CD4-positive, alpha-beta T cell treated with Interleukin-4 for 1 hour (primary cell): ENCODE results near the gene WDFY1.

Experiments used
- DNase-seq, 2 donors: peaks; one replicate each; pipeline ENCODE4 v3.0.0-alpha.2; 2020 to 2022

The WDFY1 gene

DNA sequence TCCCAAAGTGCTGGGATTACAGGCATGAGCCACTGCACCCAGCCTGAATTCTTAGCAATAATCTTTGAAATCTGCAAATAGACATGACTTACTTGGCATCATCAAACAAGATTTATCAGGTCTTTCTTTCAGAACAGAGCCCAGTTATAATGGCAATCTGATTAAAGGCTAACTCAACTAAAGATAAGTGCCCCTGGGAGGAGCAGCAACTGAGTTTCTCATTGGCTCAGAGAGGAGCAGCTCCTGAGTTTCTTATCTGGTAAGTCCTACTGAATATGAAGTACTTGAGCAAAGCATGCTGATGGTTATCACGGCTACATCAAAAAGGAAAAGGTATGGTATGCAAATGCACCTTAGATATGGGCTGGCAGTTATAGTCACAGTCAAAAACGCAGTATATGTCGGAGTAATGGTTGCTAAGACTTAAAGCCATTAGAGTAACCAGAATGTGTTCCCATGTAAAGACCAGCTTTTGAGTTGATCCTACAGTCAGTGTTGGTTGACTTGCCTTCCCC is 92.8 kb downstream of the WDFY1 start:
- DNase-seq: no peak

DNA sequence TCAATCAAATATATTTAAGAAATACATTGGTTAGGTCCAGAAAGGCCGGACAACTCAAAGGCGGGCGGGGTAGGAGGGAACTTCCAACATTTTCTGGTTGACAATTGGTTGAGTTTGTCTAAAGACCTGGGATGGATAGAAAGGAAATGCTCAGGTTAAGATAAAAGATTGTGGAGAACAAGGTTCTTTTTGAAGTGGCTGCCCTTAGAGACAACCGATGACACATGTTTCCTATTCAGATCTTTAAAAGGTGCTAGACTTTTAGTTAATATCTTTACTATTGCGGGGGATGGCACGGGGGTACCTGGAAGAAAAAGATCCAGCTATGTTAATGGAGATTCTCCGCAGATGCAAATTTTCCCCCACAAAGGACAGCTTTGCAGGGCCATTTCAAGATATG is 97.7 kb downstream of the WDFY1 start:
- DNase-seq: no peak

DNA sequence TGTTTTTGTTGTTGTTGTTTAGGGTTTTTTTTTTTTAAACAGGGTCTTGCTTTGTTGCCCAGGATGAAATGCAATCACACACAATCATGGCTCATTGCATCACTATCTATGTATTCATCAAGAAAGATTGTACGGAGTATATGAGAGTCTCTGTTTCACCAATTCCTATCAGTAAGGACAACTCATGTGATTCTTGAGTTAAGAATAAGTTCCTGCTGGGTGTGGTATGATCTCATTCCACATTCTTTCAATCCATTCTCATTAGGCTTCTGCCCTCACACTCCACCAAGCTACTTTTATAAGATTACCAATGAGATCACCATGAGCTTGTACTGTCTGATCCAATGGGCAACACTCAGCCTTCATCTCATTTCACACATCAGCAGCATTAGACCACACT is 98.6 kb downstream of the WDFY1 start:
- DNase-seq: no peak

DNA sequence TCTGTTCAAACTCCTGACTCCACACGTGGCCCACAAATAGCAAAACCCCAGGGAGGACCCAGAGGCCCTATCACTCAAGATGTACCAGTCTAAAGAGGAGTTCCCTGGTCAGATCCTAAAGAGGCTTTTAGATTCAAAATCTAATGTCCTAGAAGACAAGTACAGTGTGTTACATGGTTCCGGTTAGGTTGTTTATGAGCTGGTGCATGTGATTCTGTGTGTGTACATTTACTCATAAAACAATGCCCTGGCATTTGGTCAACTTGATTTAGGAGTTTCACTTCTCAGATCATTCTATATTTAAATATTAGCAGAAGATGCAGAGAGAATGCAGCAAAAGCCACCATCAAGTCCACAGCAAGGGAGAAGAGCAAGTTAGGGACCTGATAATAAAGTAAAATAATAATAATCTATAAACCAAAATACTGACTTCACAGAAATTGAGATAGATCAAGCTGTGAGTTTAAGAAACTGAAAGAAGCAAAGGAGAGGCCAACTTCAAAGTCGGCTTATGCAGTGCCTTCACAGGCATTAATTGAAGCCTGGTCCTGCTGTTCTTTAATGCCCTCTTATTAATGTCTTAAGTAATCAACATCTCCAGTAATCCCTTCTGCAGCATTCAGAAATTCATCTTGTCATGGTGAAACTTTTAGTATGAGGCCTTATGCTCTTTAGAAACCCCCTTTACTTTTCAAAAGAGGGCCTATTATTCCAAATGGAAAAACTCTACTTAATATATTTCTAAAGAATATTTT is 103.5 kb downstream of the WDFY1 start:
- no peak for DNase-seq

DNA sequence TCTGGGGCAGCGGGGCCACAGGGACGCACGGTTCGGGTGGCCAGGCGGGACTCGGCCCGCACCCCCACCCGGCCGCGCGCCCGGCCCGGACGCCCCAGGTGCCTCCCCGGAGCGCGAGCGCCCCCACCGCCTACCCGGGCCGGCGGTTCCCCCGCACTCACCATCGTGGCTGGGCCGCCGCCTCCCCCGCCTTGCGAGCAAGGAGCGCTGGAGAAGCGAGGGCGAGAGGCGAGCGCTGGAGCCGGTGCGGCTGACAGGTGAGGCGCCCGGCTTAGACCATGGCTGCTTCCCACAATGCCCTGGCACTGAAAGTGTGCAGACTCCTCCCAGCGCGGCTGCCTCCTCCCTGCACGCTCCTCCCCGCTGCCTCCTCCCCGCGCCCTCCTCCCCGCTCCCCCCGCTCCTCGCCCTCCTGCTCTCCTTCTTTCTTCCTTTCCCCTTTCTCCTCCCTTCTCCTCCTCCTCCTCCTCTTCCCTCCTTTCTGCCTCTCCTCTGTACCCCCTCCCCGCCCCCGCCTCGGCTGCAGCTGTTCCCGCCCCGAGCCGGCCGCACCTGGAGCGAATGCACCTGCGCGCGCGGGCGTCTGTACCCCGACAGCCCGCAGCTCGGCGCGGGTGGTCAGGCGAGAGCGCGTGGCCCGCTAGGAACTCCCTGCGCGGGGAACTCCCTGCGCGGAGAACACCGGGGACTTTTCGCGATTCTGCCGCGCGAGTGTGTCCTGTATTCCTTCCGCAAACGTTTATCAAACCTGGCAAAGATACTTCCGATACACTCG is 107.7 kb downstream of the WDFY1 start, which contains the start of gene AP1S3:
TSS of gene AP1S3 (minus strand) at position 296 of the 775 bp plus-strand sequence. CDS start at position 164, 132 bp downstream.
- peak; percentile 75 to 78 for DNase-seq

DNA sequence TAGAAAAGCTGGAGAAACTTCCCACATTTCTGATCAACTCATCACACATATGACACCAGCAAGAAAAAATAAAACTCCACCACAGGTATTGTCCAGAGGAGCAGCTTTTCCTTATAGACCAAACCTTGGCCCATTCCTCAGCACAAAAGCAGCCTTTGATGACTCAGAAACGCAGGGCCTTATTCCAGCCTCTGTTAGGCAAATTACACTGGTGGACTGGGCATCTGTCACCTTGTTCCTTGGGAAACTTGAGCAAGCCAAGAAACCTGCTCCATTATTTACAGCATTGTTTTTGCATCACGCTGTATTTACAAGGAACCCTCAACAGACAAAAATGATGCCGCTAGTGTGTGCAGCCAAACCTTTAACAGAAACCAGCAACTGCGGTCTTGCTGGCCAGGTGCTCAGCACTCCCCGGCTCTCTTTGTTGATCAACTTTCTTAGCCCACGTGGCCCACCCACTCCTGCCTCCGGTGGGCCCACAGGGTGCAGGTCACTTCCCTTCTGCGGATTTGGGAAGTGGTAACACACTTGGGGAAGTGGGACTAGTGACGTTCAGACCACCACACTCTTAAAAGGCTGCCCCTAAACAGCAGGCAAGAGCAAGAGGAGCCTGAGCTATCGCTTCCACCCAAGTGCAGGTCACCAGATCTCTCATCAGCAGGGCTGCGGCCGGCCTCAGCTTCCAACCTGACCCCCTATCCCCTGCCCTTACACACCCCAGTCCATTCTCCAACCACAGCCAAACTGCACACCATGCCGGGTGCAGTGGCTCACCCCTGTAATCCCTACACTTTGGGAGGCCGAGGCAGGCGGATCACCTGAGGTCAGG is 109.2 kb downstream of the WDFY1 start:
- DNase-seq: peak; percentile 22 to 80

DNA sequence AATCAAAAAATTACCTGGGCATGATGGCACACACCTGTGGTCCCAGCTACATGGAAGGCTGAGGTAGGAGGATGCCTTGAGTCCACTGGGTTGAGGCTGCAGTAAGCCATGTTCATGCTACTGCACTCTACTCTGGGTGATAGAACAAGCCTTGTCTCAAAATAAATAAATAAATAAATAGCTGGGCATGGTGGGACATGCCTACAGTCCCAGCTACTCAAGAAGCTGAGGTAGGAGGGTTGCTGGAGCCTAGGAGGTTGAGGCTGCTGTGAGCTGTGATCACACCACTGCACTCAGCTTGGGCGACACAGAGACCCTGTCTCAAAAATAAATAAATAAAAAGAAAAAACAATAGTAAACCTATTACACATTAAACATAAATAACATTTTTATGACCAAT is 110.7 kb downstream of the WDFY1 start:
- no peak for DNase-seq

DNA sequence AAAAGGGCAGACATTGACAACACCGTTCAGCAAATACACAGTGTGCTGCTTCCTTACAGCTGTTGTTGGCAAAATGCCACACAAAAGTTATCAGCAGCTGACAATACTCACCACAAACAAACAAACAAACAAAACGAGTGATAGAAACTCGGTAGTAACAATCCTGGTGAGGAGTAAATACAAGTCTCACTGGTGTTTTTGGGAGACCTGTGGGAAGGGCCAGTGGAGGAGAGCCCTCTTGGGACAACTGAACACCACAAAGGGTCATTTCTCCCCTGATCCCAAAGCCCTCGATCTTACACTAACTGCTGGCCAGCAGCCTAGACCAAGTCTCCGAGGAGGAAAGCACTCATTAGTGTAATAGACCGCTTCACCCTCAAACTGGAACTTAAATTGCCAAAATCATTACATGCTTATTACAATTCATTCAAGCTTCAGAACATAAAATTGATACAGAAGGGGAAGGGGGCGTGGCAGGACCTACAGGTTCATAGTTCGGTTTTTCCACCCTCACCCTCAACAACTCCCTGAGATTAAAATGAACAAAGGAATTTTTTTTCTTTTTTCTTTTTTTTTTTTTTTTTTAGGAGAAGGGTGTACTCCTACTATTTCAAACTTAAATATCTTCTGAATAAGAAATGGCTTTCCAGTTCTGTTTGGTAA is 112.8 kb downstream of the WDFY1 start:
- DNase-seq: no peak

DNA sequence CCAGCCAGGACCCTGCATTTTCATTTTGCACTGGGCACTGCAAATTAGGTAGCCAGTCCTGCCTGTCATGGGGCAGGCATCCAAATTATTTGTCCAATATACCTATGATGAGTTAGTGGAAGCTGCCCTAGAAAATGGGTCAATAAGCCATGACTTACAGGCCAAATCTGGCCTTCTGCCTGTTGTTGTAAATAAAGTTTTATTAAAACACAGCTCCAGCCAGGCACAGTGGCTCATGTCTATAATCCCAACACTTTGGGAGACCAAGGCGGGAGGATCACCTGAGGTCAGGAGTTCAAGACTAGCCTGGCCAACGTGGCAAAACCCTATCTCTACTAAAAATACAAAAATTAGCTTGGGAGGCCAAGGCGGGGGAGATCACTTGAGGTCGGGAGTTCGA is 116.0 kb downstream of the WDFY1 start:
- no peak for DNase-seq

DNA sequence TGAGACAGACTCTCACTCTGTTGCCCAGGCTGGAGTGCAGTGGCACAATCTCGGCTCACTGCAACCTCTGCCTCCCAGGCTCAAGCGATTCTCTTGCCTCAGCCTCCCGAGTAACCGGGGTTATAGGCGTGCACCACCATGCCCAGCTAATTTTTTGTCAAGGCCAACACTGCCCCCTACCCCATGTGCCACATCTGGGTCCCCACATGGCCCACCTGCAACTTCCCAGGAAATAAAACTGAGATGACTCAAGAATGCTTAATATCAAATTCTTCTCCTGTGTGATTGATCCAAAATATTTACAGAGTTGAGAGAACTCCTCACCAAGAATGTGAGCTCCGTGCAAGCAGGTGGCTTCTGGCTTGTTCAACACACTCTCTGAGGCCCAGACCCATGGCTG is 116.8 kb downstream of the WDFY1 start:
- DNase-seq: no peak

DNA sequence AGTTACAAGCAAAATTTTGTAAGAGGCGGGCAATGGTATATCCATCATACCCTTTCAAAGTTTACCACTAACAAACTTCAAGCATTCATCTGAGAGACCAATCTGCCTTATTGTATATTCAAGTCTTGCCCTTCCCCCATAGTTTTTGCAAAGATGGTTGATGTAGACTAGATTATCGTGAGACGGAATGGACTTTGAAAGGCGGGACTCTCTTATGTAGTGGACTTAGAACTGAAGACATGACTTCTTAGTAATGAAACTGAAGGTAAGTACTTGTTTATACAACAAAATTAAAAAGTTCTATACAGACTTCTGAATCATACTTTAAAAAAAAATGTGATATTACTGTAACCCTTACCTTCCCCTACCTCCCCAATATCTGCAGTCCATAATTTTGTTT is 118.1 kb downstream of the WDFY1 start:
- DNase-seq: no peak
